ENCODE results near the gene AOPEP.

Gene AOPEP

DNA sequence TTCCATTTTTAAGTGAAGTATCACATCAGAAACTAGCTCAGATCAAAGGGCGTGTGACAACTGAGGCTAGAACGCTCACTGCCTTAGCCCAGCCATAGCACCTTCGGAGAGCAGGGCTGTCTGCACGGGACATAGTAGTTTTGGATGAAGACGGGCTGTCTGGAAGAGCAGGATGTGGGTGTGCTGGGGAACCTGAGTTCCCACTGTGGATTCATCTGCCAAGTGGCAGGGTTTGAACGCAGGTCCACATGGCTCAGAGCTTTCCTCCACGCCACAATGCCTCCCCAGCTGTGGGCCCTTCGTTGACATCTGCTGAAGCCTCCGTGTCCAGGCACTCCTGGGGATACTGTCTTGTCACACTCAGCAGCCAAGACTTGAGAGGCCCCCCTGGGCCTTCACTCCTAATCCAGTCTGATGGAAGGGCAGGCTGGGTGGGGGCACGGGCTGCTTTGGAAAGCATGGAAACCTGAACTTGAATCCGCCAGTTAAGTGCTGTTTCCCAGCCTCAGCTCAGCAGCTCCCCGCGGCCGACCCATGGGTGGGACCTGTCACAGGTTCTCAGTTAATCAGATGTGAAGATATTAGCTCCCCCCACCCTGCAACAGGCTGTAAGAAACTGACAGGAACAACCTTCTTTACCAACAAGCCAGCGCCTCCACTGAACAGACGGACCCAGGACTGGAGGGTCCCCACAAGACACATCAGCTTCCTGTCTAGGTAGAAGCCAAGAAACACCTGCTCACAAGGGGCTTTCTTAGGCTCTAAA is 362.9 kb downstream of the AOPEP start:
- Histone ChIP-seq H3K4me3 (ENCODE audit: low read length) (no peak overlapping the region), H3K27ac (ENCODE audit: low read length) (no peak overlapping the region), H3K9me3 (ENCODE audit: insufficient read depth, low read depth, low read length) (no peaks in the 10 kb centered on the region), H3K36me3 (ENCODE audit: insufficient read depth, low read depth, low read length) (no peaks in the 10 kb centered on the region), H3K27me3 (ENCODE audit: insufficient read depth, low read length) (no peaks in the 10 kb centered on the region), H3K4me1 (ENCODE audit: insufficient read depth, low read length) (peaks cover 10% of the 10 kb centered on the region), H3K9ac (ENCODE audit: low read depth, low read length) (no peak overlapping the region)

DNA sequence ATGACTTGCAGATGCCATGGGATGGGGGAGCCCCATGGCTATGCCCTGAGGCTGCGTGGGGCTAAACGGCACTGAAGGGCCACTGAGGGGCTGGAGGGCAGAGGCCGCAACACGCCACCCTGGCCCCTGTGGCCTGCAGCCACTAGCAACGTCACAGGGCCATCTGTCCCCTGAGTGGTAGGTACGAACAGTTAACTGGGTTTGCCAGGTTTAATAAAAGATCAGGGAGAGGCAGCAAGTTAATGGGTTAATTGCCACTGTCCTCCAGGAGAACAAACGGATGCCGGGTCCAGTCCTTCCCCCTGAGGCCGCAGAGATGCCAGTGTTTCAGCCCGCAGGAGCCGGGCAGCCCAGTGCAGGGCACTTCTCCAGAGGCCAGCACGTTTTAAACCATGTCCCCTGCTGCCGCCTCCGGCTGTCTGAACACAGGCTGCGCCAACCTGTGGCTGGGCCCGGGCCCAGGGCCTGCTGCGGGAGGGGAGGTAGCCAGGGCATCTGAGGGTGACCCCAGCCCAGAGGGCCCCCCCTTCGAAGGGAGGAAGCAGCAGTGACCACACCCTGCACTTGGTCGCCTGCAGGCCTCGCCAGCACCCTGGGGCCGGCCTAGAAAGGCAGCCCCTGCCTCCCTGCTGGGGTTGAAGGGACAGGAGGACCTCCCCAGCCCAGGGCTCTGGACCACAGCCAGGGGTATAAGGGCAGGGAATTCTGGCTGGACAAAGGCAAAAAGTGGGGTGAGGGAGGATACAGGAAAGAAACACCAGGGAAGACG is 363.7 kb downstream of the AOPEP start:
- Histone ChIP-seq H3K9ac (ENCODE audit: low read depth, low read length) (no peak overlapping the region), H3K9me3 (ENCODE audit: insufficient read depth, low read depth, low read length) (no peaks in the 10 kb centered on the region), H3K4me1 (ENCODE audit: insufficient read depth, low read length) (peaks cover 10% of the 10 kb centered on the region), H3K27ac (ENCODE audit: low read length) (no peak overlapping the region), H3K36me3 (ENCODE audit: insufficient read depth, low read depth, low read length) (no peaks in the 10 kb centered on the region), H3K4me3 (ENCODE audit: low read length) (no peak overlapping the region), H3K27me3 (ENCODE audit: insufficient read depth, low read length) (no peaks in the 10 kb centered on the region)

DNA sequence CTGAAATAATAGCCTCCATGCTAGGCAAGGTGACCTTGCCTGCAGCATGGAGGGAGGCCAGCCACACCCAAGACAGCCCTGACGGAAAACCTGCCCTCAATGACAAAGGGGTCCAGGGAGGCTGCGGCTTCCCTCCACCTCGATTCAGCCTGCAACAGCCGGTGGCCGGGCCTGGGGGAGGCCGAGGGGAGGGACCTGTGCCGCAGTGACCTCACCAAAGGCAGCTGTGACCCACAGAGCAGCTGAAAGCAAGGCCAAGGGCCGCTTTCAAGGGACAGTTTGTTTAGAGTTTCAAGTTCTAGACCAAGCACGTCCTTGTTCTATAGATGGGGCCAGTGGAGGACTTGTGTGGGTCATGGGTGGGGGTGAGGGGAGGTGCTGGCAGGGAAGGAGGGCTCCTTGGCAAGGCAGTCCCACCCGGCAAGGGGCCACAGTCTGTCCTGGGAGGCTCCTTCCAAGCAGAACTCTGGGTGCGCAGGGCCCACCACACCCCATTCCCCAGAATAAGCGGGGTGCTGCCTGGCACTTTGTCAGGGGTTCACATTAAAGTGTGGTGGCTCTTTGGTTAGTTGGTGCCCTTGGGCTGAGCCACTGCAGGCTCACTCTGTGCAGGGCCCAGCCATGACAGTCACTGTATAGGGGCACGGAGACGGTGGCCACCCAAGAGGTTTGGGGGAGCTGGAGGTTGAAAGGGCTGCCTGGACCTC is 364.5 kb downstream of the AOPEP start:
- Histone ChIP-seq H3K4me1 (ENCODE audit: insufficient read depth, low read length) (peaks cover 10% of the 10 kb centered on the region), H3K9ac (ENCODE audit: low read depth, low read length) (no peak overlapping the region), H3K4me3 (ENCODE audit: low read length) (no peak overlapping the region)

GRCh38 chr9:95091601-95092261 is 365.2 kb downstream of the AOPEP start:
- peaks cover 10% of the 10 kb centered on the region for H3K4me1 ChIP-seq (ENCODE audit: insufficient read depth, low read length)
- no peak overlapping the region for H3K9ac ChIP-seq (ENCODE audit: low read depth, low read length)
- H3K9me3 ChIP-seq (ENCODE audit: insufficient read depth, low read depth, low read length), result no peaks in the 10 kb centered on the region
- H3K4me3 ChIP-seq (ENCODE audit: low read length), result no peak overlapping the region
- H3K36me3 ChIP-seq (ENCODE audit: insufficient read depth, low read depth, low read length), result no peaks in the 10 kb centered on the region
- H3K27ac ChIP-seq (ENCODE audit: low read length), result no peak overlapping the region
- no peaks in the 10 kb centered on the region for H3K27me3 ChIP-seq (ENCODE audit: insufficient read depth, low read length)

More for the DNA sequence above, 364.5 kb downstream of the AOPEP start:
- Histone ChIP-seq H3K36me3 (ENCODE audit: insufficient read depth, low read depth, low read length) (no peaks in the 10 kb centered on the region), H3K9me3 (ENCODE audit: insufficient read depth, low read depth, low read length) (no peaks in the 10 kb centered on the region), H3K27me3 (ENCODE audit: insufficient read depth, low read length) (no peaks in the 10 kb centered on the region), H3K27ac (ENCODE audit: low read length) (no peak overlapping the region)

DNA sequence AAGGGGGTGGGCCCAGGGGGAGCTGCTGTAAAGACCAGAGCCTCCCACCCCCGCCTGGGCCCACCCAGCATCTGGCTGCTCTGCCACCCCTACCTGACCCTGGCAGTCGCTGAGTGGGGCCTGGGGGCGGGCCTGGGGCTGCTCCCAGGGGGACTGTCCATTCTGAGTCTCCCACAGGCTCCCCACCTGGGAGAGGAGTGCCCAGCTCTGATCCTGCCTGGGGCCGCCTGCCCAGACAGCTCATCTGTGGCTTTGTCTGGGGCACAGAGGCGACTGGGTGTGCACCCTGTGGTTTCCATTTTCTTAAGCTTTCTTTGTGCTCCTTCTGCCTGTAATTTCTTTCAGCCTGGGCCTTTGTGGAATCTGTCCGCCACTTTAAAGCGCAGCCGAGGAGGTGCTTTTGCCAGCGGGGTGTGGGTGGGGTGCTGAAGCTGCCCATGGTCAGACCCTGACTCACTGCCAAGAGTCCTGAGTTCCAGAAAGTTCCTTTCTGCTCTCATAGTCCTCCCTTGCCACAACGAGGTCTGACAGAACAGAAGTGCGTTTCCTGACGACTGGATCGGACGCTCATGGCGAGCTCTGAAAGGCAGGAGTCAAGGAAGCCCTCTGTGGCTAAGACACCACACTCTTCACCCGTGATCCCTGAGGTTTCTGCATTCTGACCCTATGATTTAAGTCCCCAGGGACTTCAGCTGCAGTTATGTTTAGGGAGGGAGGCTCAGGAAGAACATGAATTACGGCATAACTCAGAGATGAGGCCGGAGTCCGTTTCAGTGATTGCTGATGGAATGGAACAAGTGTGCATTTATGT is 366.0 kb downstream of the AOPEP start:
- no peaks in the 10 kb centered on the region for H3K36me3 ChIP-seq (ENCODE audit: insufficient read depth, low read depth, low read length)
- no peak overlapping the region for H3K9ac ChIP-seq (ENCODE audit: low read depth, low read length)
- H3K27ac ChIP-seq (ENCODE audit: low read length), result no peak overlapping the region
- no peak overlapping the region for H3K4me3 ChIP-seq (ENCODE audit: low read length)
- H3K4me1 ChIP-seq (ENCODE audit: insufficient read depth, low read length), result peaks cover 10% of the 10 kb centered on the region
- H3K27me3 ChIP-seq (ENCODE audit: insufficient read depth, low read length), result no peaks in the 10 kb centered on the region
- no peaks in the 10 kb centered on the region for H3K9me3 ChIP-seq (ENCODE audit: insufficient read depth, low read depth, low read length)

GRCh38 chr9:95093586-95093985 is 367.1 kb downstream of the AOPEP start:
- no peak overlapping the region for H3K27ac ChIP-seq (ENCODE audit: low read length)
- H3K9ac ChIP-seq (ENCODE audit: low read depth, low read length), result no peak overlapping the region
- peaks cover 10% of the 10 kb centered on the region for H3K4me1 ChIP-seq (ENCODE audit: insufficient read depth, low read length)
- H3K4me3 ChIP-seq (ENCODE audit: low read length), result no peak overlapping the region
- H3K9me3 ChIP-seq (ENCODE audit: insufficient read depth, low read depth, low read length), result no peaks in the 10 kb centered on the region
- no peaks in the 10 kb centered on the region for H3K27me3 ChIP-seq (ENCODE audit: insufficient read depth, low read length)
- no peaks in the 10 kb centered on the region for H3K36me3 ChIP-seq (ENCODE audit: insufficient read depth, low read depth, low read length)

- H3K27me3 ChIP-seq (ENCODE audit: insufficient read depth, low read length), result no peaks in the 10 kb centered on the region
- no peak overlapping the region for H3K4me3 ChIP-seq (ENCODE audit: low read length)
- no peak overlapping the region for H3K9ac ChIP-seq (ENCODE audit: low read depth, low read length)
- no peak overlapping the region for H3K27ac ChIP-seq (ENCODE audit: low read length)
- peaks cover 10% of the 10 kb centered on the region for H3K4me1 ChIP-seq (ENCODE audit: insufficient read depth, low read length)
- H3K9me3 ChIP-seq (ENCODE audit: insufficient read depth, low read depth, low read length), result no peaks in the 10 kb centered on the region
- H3K36me3 ChIP-seq (ENCODE audit: insufficient read depth, low read depth, low read length), result no peaks in the 10 kb centered on the region
These were observed 367.5 kb downstream of the AOPEP start for GRCh38 chr9:95094002-95094401.

GRCh38 chr9:95095641-95096355 is 369.3 kb downstream of the AOPEP start:
- peaks cover 10% of the 10 kb centered on the region for H3K4me1 ChIP-seq (ENCODE audit: insufficient read depth, low read length)

GRCh38 chr9:95096381-95096780 is 369.9 kb downstream of the AOPEP start:
- Histone ChIP-seq H3K36me3 (ENCODE audit: insufficient read depth, low read depth, low read length) (peaks cover 8% of the 10 kb centered on the region), H3K27me3 (ENCODE audit: insufficient read depth, low read length) (no peaks in the 10 kb centered on the region), H3K4me3 (ENCODE audit: low read length) (no peak overlapping the region), H3K4me1 (ENCODE audit: insufficient read depth, low read length) (peaks cover 10% of the 10 kb centered on the region), H3K9ac (ENCODE audit: low read depth, low read length) (no peak overlapping the region), H3K9me3 (ENCODE audit: insufficient read depth, low read depth, low read length) (no peaks in the 10 kb centered on the region), H3K27ac (ENCODE audit: low read length) (no peak overlapping the region)

More at GRCh38 chr9:95095641-95096355, 369.3 kb downstream of the AOPEP start:
- Histone ChIP-seq H3K4me3 (ENCODE audit: low read length) (no peak overlapping the region), H3K9ac (ENCODE audit: low read depth, low read length) (no peak overlapping the region), H3K36me3 (ENCODE audit: insufficient read depth, low read depth, low read length) (peaks cover 8% of the 10 kb centered on the region), H3K27me3 (ENCODE audit: insufficient read depth, low read length) (no peaks in the 10 kb centered on the region), H3K9me3 (ENCODE audit: insufficient read depth, low read depth, low read length) (no peaks in the 10 kb centered on the region), H3K27ac (ENCODE audit: low read length) (no peak overlapping the region)

DNA sequence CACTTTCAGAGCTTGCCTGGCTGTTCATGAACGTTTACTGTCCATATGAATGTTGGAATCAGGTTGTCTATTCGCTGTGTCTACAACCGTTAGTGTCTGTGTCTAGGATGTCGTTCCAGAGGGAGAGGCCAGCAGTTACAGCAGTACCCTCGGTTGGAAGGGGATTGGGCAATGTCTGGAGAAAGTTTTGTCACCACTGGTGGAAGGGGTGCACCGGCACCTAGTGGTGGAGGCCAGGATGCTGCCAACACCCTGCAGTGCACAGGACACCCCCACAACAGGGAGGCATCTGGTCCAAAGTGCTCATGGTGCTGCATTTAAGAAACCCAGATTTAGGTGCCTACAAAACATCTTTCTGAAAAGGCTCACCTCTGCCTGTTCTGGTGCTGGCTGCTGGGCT is 370.3 kb downstream of the AOPEP start:
- Histone ChIP-seq H3K27me3 (ENCODE audit: insufficient read depth, low read length) (no peaks in the 10 kb centered on the region), H3K4me3 (ENCODE audit: low read length) (no peak overlapping the region), H3K9ac (ENCODE audit: low read depth, low read length) (no peak overlapping the region), H3K4me1 (ENCODE audit: insufficient read depth, low read length) (peaks cover 10% of the 10 kb centered on the region), H3K27ac (ENCODE audit: low read length) (no peak overlapping the region), H3K36me3 (ENCODE audit: insufficient read depth, low read depth, low read length) (peaks cover 8% of the 10 kb centered on the region), H3K9me3 (ENCODE audit: insufficient read depth, low read depth, low read length) (no peaks in the 10 kb centered on the region)

Data from iPS-20b (cell line).